Adrenal gland (tissue), 12 donors: ENCODE results near the gene LEUTX. TPM values are rescaled to one million over a fixed set of nuclear protein-coding genes. Genes with fewer than 3 reads are reported as not detected.
A peak's percentile ranks its signal among the peaks of the same experiment; 100 is the strongest.

Experiments
- DNase-seq, 7 donors: peaks; one replicate each; pipeline ENCODE4 v3.0.0-alpha.2; 2019 to 2020
- H3K27ac ChIP-seq, 5 donors: fragments of 200-600 bp; sonication (generic) in 4 of 5; 1 replicate in 3 of 5; 2 replicates in 2 of 5; pipeline versions ENCODE4 v1.5.1 to v1.8.0; 2016 to 2020; ENCODE audit warnings: mild to moderate bottlenecking in 1 of 5
- H3K27me3 ChIP-seq: fragments of 200-600 bp; 2 replicates; pipeline ENCODE4 v1.8.0; 2021
- H3K36me3 ChIP-seq, 2 donors: fragments of 200-600 bp; replicated peaks in 1 of 2; 1 replicate in 1 of 2; 2 replicates in 1 of 2; pipeline versions ENCODE4 v1.5.1 to v1.8.0; 2018 to 2022
- H3K4me1 ChIP-seq, 2 donors: fragments of 200-600 bp; replicated peaks in 1 of 2; 1 replicate in 1 of 2; 2 replicates in 1 of 2; pipeline versions ENCODE4 v1.5.1 to v1.8.0; 2018 to 2021
- H3K4me3 ChIP-seq, 4 donors: fragments of 200-600 bp; sonication (generic) in 3 of 4; one replicate each; pipeline ENCODE4 v1.5.1; 2016 to 2018
- H3K9me3 ChIP-seq, 3 donors: fragments of 200-600 bp; sonication (generic) in 1 of 3; replicated peaks in 1 of 3; 1 replicate in 2 of 3; 2 replicates in 1 of 3; pipeline versions ENCODE4 v1.5.1 to v1.8.0; 2016 to 2021
- POLR2A ChIP-seq, 2 donors: fragments of 450-650 bp; IDR thresholded peaks; one replicate each; pipeline ENCODE4 v1.6.1; 2017; ENCODE audit warnings: antibody characterized with exemption in 2 of 2, mild to moderate bottlenecking in 2 of 2, moderate library complexity in 1 of 2
- WGBS, 4 donors: extraction: QIAGEN DNeasy Blood & Tissue Kit in 2 of 4; methylation state at CpG; one replicate each; pipeline versions ENCODE4 v1.1.5 to v1.1.7; 2013 to 2017; 5-methylcytosine and 5-hydroxymethylcytosine counted together
- intact Hi-C, 2 donors: fragments of 100-400 bp; cut with DNase I; formaldehyde crosslinking; loops; one replicate each; pipeline versions ENCODE4 v1.14.1 to v1.15.0; 2022 to 2023
- polyA plus RNA-seq, 3 donors: library from polyadenylated mRNA; stranded (reverse); fragments of 200-250 nt in 2 of 3; fragments of 350-450 nt in 1 of 3; fragmentation: Illumina TruSeq in 1 of 3; extraction: RNeasy Lipid Tissue Mini Kit (QIAGEN cat#74804) in 1 of 3; gene quantifications; one replicate each; pipeline ENCODE4 v1.2.3, GENCODE V29; 2013 to 2014
- total RNA-seq, 9 donors: library from RNA; depleted of rRNA in 4 of 9; stranded (reverse); fragments of >200 nt in 4 of 9; fragments of 120-200 nt in 1 of 9; fragmentation: NEBNext Ultra II Directional in 1 of 9; extraction: Animal tissue kit (Norgen Biotek cat#: 25700) in 1 of 9; gene quantifications; one replicate each; pipeline versions ENCODE4 v1.1.0 to v1.2.4, GENCODE V29; 2013 to 2023
- TF ChIP-seq, protein P1 (sequence below), 6 experiments: fragments of 450-650 bp in 4 of 6; fragments of 200-600 bp in 2 of 6; sonication (generic) in 1 of 6; IDR thresholded peaks; 1 replicate in 5 of 6; 2 replicates in 1 of 6; pipeline versions ENCODE4 v1.5.1 to v1.8.0; 2016 to 2021; ENCODE audit warnings: antibody characterized with exemption in 6 of 6, mild to moderate bottlenecking in 2 of 6, moderate library complexity in 1 of 6
- donor health status: healthy with polysubstance abuse.
- donor health status: Bipolar disorder and iron deficiency.
- donor health status: DM: yes; HTN: yes; CAD: no.
- donor health status: DM: no; HTN: no; CAD: no.
- donor health status: DM: no; HTN: no; CAD: no.
- donor health status: DM: yes; HTN: yes; CAD: no.

LEUTX gene
- total and polyA plus RNA-seq, 12 donors = not detected

DNA sequence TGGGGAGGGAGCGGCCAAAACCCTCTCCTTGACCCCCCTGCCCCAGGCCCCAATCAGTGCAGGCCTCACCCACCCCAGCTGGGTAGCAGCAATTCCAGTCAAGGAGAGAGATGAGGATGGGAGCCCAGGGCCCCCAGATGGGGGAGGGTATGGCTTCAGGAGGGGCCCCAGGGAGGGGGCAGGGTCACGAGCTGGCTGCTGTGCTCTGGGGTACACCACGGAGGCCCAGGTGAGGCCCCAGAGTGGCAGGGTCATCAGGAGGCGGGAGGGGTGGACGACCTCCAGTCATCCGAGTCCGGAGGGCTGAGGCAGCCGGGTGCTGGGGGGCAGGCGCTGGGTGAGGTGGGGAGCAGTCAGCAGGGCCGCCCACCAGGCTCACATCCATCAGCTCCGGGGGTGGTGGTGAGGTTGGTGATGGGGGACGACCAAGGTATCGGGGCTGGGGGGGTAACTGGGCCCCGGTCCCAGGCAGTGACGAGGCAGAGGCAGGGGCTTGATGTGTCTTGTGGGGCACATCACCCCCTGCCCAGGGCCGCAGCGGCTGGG, 47.0 kb downstream of the LEUTX start:
- peak in 1 of 7 donors; percentile 32 for DNase-seq
- H3K36me3 ChIP-seq = peaks cover 0 to 54% of the 10 kb centered on the region in 2 donors

DNA sequence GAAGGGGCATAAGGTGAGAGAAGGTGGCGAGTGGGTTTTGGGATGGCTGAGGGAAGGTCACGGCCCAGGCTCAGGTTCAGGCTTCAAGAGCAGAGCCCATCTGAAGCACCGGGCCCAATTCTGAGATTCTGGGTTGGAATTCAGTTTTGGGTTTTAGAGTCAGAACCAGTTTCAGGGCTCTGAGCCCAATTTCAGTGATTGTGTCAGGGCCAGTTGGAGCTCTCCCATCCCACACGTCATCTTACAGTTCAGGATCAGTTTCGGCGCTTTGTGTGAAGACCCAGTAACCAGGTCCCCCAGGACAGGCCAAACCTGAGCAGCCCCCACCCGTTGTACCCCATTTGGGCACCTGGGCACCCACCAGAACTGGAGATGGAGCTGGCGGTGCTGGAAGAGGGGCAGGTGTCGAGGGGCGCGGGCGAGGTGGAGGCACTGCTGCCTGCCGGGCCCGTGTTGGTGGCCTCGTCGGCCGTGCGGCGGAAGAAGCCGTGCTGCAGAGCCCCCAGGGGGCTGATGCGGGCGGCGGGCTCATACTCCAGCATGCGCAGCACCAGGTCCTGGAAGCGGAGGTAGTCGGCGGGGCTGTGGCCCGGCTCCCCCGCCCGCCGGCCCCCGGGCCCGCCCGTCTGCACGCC, 47.8 kb downstream of the LEUTX start:
- Histone ChIP-seq H3K4me3 (no peak overlapping the region), H3K36me3 (peaks cover 0 to 63% of the 10 kb centered on the region in 2 donors), H3K9me3 (no peaks in the 10 kb centered on the region), H3K27ac (no peak overlapping the region), H3K27me3 (no peaks in the 10 kb centered on the region), H3K4me1 (peaks cover 3 to 6% of the 10 kb centered on the region in 2 donors)
- TF ChIP-seq, protein P1, sequence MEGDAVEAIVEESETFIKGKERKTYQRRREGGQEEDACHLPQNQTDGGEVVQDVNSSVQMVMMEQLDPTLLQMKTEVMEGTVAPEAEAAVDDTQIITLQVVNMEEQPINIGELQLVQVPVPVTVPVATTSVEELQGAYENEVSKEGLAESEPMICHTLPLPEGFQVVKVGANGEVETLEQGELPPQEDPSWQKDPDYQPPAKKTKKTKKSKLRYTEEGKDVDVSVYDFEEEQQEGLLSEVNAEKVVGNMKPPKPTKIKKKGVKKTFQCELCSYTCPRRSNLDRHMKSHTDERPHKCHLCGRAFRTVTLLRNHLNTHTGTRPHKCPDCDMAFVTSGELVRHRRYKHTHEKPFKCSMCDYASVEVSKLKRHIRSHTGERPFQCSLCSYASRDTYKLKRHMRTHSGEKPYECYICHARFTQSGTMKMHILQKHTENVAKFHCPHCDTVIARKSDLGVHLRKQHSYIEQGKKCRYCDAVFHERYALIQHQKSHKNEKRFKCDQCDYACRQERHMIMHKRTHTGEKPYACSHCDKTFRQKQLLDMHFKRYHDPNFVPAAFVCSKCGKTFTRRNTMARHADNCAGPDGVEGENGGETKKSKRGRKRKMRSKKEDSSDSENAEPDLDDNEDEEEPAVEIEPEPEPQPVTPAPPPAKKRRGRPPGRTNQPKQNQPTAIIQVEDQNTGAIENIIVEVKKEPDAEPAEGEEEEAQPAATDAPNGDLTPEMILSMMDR (IDR thresholded peaks at IDR 0.05) = no peak
- TF ChIP-seq POLR2A (IDR thresholded peaks at IDR 0.05) = no peak
- no peak for DNase-seq
- intact Hi-C loops = no loop called here
- 90 to 95% (median 93%) methylated on average over 22 to 35 of the region's 35 CpGs for WGBS, 4 donors

More for the DNA sequence above, 47.0 kb downstream of the LEUTX start:
- H3K27ac ChIP-seq = peak overlapping the region in 1 of 5 donors; percentile 64
- WGBS, 4 donors = 75 to 86% (median 80%) methylated on average over 10 to 17 of the region's 17 CpGs
- intact Hi-C loops = no loop called here
- H3K4me3 ChIP-seq = no peak overlapping the region
- no peaks in the 10 kb centered on the region for H3K27me3 ChIP-seq
- H3K9me3 ChIP-seq = no peaks in the 10 kb centered on the region
- TF ChIP-seq POLR2A (IDR thresholded peaks at IDR 0.05) = no peak
- TF ChIP-seq, protein P1 (IDR thresholded peaks at IDR 0.05) = no peak
- peaks cover 3 to 6% of the 10 kb centered on the region in 2 donors for H3K4me1 ChIP-seq

DNA sequence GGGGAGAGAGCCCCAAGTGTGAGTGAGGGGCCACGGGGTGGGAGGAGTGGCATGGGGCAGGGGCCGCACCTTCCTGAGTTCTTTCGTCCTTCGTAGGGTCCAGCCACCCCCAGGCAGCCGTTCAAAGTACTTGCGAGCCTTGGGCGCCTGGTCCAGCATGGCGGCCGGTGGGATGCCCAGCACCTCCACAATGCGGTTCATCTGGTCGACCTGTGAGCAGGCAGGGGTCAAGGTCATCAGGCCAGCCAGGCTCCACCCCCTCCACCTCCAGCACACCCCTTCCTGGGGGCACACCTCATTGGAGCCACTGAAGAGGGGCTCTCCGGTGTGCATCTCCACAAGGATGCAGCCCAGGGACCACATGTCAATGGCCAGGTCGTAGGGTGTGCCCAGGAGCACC, 48.6 kb downstream of the LEUTX start:
- Histone ChIP-seq H3K27me3 (no peaks in the 10 kb centered on the region), H3K4me3 (no peak overlapping the region), H3K9me3 (no peaks in the 10 kb centered on the region), H3K27ac (no peak overlapping the region), H3K36me3 (peaks cover 0 to 66% of the 10 kb centered on the region in 2 donors), H3K4me1 (peaks cover 8 to 13% of the 10 kb centered on the region in 2 donors)
- WGBS, 4 donors = 77 to 92% (median 83%) methylated on average over 5 to 13 of the region's 13 CpGs
- no peak for DNase-seq
- no peak for TF ChIP-seq POLR2A (IDR thresholded peaks at IDR 0.05)
- TF ChIP-seq, protein P1 (IDR thresholded peaks at IDR 0.05) = no peak
- intact Hi-C loops = no loop called here

DNA sequence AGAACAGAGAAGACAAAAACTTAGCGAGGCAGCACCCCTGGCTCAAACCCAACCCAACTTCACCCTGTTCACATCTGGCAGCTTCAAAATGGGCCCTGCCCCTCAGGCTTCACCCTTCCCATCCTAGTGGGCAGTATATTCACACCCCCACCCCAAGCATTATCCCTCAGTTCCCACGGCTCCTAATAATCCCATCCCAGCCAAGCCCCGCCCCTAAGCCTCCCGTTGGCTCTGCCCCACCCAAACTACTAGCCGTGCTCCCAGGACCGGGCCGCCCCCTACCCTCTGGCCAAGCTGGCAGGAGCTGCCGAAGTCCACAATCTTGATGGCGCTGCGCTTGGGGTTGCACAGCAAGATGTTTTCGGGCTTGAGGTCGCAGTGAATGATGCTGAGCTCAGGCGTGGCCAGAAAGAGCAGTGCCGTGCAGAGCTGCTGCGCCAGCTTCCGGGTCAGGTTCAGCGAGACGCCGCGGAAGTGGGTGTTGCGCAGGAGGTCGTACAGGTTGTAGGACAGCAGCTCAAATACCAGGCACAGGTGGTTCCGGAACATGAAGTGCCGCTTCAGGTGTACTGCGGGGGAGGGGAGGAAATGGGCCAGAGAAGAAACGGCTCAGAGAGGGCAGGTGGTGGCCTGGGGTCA, 49.5 kb downstream of the LEUTX start:
- DNase-seq = peak in 1 of 7 donors; percentile 31
- H3K36me3 ChIP-seq = peaks cover 0 to 66% of the 10 kb centered on the region in 2 donors
- H3K4me3 ChIP-seq = no peak overlapping the region
- no peaks in the 10 kb centered on the region for H3K27me3 ChIP-seq
- TF ChIP-seq POLR2A (IDR thresholded peaks at IDR 0.05) = no peak
- H3K9me3 ChIP-seq = no peaks in the 10 kb centered on the region
- intact Hi-C loops = no loop called here
- 72 to 85% (median 81%) methylated on average over 13 to 26 of the region's 26 CpGs for WGBS, 4 donors
- H3K4me1 ChIP-seq = peaks cover 16 to 22% of the 10 kb centered on the region in 2 donors
- H3K27ac ChIP-seq = no peak overlapping the region
